Activated naive CD4-positive, alpha-beta T cell treated with anti-CD3 and anti-CD28 coated beads, Interleukin-2, amount 50 U/mL, for 16 hours (primary cell): ENCODE data around the gene RNF212.

Experiments
- DNase-seq: peaks from one replicate; pipeline ENCODE4 v3.0.0-alpha.2; 2020

The RNF212 gene

GRCh38 chr4:1086011-1086410 is 27.4 kb downstream of the RNF212 start:
- DNase-seq = no peak

- no peak for DNase-seq
These were observed 28.0 kb downstream of the RNF212 start for GRCh38 chr4:1085404-1085799.

GRCh38 chr4:1084796-1085403 is 28.5 kb downstream of the RNF212 start:
- no peak for DNase-seq

- no peak for DNase-seq
These were observed 29.0 kb downstream of the RNF212 start for GRCh38 chr4:1084394-1084793.

GRCh38 chr4:1082215-1083182 is 30.9 kb downstream of the RNF212 start:
- no peak for DNase-seq

GRCh38 chr4:1081689-1082040 is 31.7 kb downstream of the RNF212 start:
- DNase-seq = no peak

GRCh38 chr4:1080961-1081688 is 32.2 kb downstream of the RNF212 start:
- DNase-seq = no peak

- no peak for DNase-seq
These were observed 32.9 kb downstream of the RNF212 start for GRCh38 chr4:1080432-1080831.

- DNase-seq = no peak
These were observed 33.6 kb downstream of the RNF212 start for GRCh38 chr4:1079711-1080265.

- DNase-seq = no peak
These were observed 34.9 kb downstream of the RNF212 start for GRCh38 chr4:1078490-1078889.

- DNase-seq = no peak
These were observed 35.5 kb downstream of the RNF212 start for GRCh38 chr4:1077711-1078477.

GRCh38 chr4:1075809-1076699 is 37.3 kb downstream of the RNF212 start:
- no peak for DNase-seq

- DNase-seq = no peak
These were observed 38.1 kb downstream of the RNF212 start for GRCh38 chr4:1075225-1075624.

- no peak for DNase-seq
These were observed 39.3 kb downstream of the RNF212 start for GRCh38 chr4:1074077-1074476.

GRCh38 chr4:1072830-1073446 is 40.4 kb downstream of the RNF212 start:
- DNase-seq = peak; percentile 52

- no peak for DNase-seq
These were observed 44.0 kb downstream of the RNF212 start for GRCh38 chr4:1069394-1069793.

GRCh38 chr4:1065732-1066131 is 47.6 kb downstream of the RNF212 start:
- no peak for DNase-seq

GRCh38 chr4:1062419-1062818 is 50.9 kb downstream of the RNF212 start:
- no peak for DNase-seq

GRCh38 chr4:1061760-1062159 is 51.6 kb downstream of the RNF212 start:
- no peak for DNase-seq

GRCh38 chr4:1061056-1061700 is 52.2 kb downstream of the RNF212 start:
- no peak for DNase-seq

GRCh38 chr4:1060621-1061020 is 52.7 kb downstream of the RNF212 start:
- no peak for DNase-seq
